Retina (tissue), 1 donor: ENCODE results near the gene ZFTA.
"Not testable (repeated sequence)": the region's sequence is repeated elsewhere in the genome, so short reads cannot be mapped to it uniquely, and the experiment has no call there.

ENCODE experiments used
- DNase-seq: peaks from one replicate; pipeline ENCODE4 v3.0.0-alpha.2; 2016

The ZFTA gene

DNA sequence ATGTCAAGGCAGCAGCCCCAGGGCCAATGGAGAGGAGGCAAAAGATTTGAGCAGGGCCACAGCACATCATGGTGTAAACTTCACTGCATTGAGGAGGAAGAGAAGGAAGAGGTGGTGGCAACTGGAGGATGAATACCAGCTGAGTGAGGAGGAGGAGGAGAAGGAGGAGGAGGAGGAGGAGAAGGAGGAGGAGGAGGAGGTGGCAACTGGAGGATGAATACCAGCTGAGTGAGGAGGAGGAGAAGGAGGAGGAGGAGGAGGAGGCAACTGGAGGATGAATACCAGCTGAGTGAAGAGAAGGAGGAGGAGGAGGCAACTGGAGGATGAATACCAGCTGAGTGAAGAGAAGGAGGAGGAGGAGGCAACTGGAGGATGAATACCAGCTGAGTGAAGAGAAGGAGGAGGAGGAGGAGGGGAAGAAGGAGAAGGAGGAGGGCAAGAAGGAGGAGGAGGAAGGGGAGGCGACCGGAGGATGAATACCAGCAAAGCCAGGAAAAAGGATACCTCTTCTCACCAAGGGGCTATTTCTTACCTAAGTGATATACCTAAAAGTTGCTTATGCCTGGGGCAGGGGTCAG, 3.3 kb upstream of the ZFTA start:
- not testable (repeated sequence) for DNase-seq

GRCh38 chr11:63770763-63771162, 2.2 kb upstream of the ZFTA start:
- DNase-seq = no peak

DNA sequence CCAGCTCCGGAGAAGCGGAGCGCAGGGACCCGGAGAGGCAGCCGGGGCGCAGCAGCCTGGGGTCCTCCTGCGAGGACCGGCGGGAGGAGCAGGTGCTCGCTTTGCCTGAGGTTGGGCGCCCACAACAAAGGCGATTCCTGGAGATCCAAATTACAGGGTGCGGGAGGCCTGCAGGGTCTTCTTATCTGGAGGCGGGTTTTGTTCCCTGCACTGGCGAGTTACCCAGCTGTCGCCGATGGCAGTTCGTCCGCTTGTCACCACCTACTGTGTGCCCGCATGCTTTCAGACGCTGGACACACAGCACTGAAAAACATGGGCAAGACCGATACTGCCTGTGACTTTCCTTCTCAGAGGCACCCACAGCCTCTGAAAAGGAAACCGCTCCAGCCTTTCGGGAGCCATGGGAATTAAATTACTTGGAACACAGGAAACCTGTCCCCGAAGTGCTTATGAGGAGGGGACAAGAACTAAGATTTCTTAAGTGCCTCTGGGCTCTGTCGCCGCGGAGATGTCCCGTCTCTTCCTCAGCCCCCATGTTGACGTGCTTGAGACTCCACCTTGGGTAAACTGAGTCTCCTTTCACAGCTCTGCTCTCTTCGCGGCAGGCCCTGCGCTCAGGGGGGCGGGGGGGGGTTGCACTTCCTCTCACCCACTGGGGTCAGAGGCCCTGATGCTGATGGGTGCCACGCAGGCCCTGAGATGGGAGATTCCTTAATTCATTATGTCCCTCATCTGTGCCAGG, 1.3 kb upstream of the ZFTA start:
- peak; percentile 82 for DNase-seq

- DNase-seq = no peak
Observed at GRCh38 chr11:63769042-63769713, 603 bp upstream of the ZFTA start.

DNA sequence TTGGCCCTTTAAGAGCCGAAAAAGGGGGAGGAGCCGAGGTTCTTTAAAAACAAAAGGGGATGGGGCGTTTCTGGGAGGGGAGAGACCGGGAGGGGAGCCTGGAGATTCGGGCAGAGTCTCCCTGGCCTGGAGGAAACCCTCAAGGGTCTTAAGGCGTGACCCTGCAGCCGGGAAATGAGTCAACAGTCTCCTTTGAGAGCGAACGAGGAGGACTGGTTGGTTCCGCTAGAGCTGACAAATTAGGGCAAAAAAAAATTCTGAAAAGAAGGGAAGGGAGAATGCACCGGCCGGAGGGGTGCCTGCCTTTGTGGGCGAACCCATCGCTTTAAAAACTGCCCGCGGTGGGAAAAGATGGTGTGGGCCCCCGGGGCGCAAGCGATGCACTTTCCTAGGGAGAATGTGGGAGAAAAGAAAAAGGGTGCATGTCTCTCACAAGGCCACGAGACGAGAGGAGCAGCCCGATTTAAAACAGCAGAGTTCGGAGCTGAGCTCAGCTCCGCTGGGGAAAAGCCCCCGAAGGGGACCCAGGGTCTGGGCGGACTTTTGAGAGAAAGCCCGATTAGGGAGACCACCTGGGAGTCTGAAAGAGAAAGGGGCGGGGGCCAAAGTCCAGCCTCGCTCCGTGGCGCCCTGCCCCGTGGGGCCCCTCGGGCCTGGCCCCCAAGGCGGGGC, 874 bp downstream of the ZFTA start:
- DNase-seq = peak; percentile 89

GRCh38 chr11:63767267-63767564, 1.4 kb downstream of the ZFTA start:
- no peak for DNase-seq

- DNase-seq = peak; percentile 53
Observed at GRCh38 chr11:63766531-63767235, 1.9 kb downstream of the ZFTA start.

DNA sequence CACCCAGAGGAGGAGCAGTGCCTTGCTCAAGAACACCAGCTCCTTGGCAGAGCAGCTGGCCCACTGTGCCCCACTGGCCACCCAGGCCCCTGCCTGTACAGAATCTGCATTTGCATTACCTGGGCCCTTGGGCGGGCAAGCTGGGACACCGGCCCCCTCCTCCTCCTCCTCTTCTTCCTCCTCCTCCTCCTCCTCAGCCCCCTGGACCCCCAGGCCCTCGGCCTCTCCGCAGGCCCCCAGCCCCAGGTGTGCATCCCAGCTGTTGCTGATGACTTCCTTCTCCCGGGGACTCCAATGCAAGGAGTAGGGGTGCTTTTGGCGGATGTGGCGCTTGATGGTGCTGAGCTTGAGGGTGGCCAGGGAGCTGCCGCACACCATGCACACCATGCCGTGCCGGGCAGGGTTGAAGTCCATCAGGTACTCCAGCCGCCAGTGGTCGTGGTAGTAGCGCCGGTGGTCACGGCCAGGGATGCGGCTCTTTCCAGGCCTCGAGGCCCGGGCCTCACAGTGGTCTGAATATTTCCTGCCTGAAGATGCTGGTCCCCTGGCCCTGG, 2.8 kb downstream of the ZFTA start:
- peak; percentile 14 for DNase-seq

DNA sequence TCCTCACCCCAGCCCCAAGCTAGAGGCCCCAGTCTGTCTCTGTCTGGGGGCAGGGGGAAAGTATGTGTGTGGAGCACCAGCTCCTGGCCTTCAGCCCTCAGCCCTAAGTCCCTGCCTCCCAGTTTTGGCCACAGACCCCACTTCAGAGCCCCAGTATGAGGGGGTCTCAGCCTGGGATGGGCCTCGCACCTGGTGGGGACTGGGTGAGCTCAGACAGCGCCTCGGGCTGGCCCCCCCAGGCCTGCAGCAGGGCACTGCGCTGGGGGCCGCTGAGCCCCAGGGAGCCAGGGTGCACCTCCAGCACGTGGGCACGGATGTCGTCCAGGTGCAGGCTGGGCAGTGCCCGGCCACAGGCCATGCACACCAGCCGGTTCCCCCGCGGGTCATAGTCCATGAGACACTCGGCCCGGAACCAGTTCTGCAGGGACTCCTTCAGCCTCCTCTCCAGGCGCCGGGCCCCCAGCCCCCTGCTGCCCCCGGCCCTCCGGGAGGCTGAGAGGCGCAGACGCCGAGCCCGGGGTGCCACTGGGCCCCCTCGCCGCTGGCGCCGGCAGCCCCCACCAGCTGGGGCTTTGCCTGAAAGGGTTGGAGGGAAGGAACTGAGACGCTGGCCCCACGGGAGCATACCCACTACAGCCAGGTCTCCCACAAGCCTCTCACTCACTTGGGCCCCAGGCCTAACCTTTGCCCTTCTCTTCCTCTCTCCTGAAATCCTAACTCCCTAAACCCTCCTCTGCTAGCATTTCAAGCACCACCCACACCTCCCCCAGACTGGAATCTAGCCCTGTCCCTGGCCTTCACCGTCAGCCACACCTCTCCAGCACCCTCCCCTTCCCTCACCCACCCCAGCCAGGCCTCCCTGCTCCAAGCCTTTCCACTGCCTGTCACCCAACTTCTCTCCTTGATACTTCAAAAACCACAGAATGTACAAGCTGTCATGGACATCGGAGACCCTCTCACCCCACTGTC, 3.6 kb downstream of the ZFTA start:
- peak; percentile 65 for DNase-seq

DNA sequence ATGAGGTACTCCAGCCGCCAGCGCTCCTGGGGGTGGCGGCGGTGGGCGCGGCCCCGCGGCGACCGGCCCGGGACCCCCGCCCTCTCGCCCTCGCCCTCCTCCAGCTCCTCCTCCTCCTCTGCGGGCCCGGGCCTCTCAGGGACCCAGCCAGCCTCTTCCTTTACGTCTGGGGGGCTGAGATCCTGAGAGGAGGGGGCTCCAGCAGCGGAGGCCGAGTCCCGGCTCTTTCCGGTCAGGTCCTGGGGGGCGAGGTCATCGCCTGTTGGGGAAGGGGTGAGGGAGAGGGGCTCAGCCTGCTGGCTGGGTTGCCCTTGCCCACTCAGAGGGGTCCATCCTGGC, 4.3 kb downstream of the ZFTA start:
- peak; percentile 70 for DNase-seq

GRCh38 chr11:63763496-63764339, 4.9 kb downstream of the ZFTA start:
- peak; percentile 80 for DNase-seq

GRCh38 chr11:63762654-63763495, 5.7 kb downstream of the ZFTA start:
- DNase-seq = peak; percentile 87

- peak; percentile 86 for DNase-seq
Observed at GRCh38 chr11:63761931-63762653, 6.5 kb downstream of the ZFTA start.

DNA sequence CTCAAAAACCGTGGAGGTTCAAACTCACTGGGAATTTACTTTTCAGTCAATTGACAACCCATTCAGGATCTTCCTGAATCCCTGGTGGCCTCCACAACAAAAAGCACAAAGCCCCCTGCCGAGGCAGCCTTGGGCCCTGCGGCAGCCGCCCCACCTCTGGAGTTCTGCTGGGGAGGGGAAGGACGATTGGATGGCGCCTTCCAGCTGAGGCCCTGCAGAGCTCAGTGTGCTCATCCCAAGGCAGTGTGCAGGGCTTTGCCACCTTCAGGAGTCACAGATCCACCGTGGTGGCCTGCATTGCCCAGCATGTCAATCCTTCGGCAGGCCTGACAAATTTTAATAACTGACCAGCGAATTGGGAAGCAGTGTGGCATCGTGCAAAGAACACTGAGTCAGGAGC, 7.4 kb downstream of the ZFTA start:
- peak; percentile 51 for DNase-seq

DNA sequence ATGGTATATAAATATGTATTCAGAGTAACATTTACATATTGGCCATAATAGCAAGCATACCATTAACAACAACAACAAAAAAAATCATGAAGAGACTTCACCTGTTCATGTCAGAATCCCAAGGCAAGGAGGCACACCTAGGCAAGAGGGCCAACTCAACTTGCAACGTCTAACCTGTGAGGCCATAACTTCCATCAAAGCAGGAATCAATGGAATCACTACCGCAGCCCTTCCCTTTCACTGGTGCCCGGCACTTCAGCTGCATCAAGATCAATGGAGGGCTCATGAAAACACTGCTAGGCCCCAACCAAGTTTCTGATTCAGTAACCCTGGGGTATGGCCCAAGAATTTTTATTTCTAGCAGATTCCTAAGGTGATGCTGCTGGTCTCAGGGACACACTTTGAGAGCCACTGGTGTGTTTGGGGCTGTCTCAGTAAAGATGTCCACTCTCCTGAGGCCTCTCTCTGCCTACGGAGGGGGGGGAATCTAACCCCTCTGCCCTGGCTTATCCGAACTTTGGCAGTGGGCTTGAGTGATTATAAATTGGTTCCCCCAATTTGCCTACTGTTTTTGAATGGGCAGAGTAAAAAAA, 8.0 kb downstream of the ZFTA start:
- DNase-seq = no peak

DNA sequence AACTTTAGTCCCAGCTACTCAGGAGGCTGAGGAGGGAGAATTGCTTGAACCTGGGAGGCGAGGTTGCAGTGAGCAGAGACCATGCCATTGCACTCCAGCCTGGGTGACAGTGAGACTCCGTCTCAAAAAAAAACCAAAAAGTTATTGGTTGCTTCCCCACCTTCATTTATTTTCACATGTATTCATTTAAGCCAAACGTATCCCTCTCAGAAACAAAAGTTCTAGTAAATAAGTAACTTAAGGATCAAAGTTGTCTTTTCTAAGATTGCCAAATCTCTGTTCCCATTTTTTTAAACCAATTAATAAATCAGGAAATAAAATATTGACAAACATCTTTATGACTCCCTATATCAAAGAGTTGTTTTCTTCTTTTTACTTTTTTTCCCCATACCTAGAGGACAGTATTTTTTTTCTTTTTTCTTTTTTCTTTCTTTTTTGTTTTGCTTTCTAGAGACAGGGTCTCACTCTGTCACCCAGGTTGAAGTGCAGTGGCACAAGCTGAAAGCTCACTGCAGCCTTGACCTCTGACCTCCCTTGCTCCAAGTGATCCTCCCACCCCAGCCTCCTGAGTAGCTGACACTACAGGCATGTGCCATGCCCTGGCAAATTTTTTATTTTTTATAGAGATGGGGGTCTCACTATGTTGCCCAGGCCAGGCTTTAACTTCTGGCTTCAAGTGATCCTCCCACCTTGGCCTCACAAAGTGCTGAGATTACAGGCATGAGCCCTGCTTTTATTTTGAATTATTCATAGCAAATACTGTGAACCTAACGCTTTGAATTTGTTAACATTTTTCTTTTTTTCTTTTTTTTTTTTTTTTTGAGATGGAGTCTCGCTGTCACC, 11.4 kb downstream of the ZFTA start:
- DNase-seq = no peak

GRCh38 chr11:63749624-63750023, 19.0 kb downstream of the ZFTA start:
- DNase-seq = no peak

DNA sequence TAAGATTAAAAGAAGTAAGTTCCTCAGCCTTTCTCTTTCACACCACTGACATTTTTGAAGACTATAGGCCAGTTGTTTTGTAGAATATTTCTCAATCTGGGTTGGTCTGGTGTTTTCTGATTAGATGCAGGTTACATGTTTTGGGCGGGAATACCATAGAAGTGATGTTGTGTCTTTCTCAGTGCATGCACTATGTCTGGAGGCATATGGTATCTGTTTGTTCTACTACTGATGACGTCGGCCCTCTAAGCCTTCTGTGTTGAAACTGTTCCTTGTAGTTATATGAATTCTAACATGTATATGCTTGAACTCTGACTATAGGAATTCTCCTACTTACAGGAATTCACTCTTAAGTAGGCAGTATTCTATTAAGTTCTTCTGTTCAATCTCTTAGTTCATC, 21.6 kb downstream of the ZFTA start:
- no peak for DNase-seq
